ENCODE data around the gene CIAPIN1.

The CIAPIN1 gene

GRCh38 chr16:57447186-57447962 lies at the start of gene CIAPIN1, which contains the start of gene COQ9:
Gene CIAPIN1 (minus strand): TSS chr16:57447385. CDS start chr16:57440928, 6,457 bp downstream.
Gene COQ9 (plus strand): TSS chr16:57447479. CDS start chr16:57447506, 27 bp downstream.
- DNase-seq: peak; percentile 93

- DNase-seq: no peak
Measured at GRCh38 chr16:57493767-57494166, 46.6 kb upstream of the CIAPIN1 start.

GRCh38 chr16:57489229-57489628 lies 42.0 kb upstream of the CIAPIN1 start:
- no peak for DNase-seq

GRCh38 chr16:57486858-57487834 lies 40.0 kb upstream of the CIAPIN1 start:
- DNase-seq: no peak

- DNase-seq: peak; percentile 56
Measured at GRCh38 chr16:57485916-57486857, 39.0 kb upstream of the CIAPIN1 start, which contains the start of gene DOK4. Gene DOK4 (minus strand): TSS chr16:57486493. CDS start chr16:57479507, 6,986 bp downstream.

GRCh38 chr16:57485091-57485915 lies 38.1 kb upstream of the CIAPIN1 start:
- no peak for DNase-seq

GRCh38 chr16:57484515-57485005 lies 37.4 kb upstream of the CIAPIN1 start:
- DNase-seq: no peak

- no peak for DNase-seq
Measured at GRCh38 chr16:57483725-57484514, 36.7 kb upstream of the CIAPIN1 start.

- DNase-seq: no peak
Measured at GRCh38 chr16:57482845-57483545, 35.8 kb upstream of the CIAPIN1 start.

- DNase-seq: no peak
Measured at GRCh38 chr16:57481421-57481820, 34.2 kb upstream of the CIAPIN1 start.

- DNase-seq: no peak
Measured at GRCh38 chr16:57480754-57481230, 33.6 kb upstream of the CIAPIN1 start.

- no peak for DNase-seq
Measured at GRCh38 chr16:57479976-57480753, 33.0 kb upstream of the CIAPIN1 start.

GRCh38 chr16:57479205-57479975 lies 32.2 kb upstream of the CIAPIN1 start:
- DNase-seq: no peak

GRCh38 chr16:57478396-57479204 lies 31.4 kb upstream of the CIAPIN1 start:
- no peak for DNase-seq

GRCh38 chr16:57477531-57478202 lies 30.5 kb upstream of the CIAPIN1 start:
- DNase-seq: no peak
